HG03457 (cell line): Measurements from ENCODE around the gene BDNF.

Experiments
- ATAC-seq: cut with Tn5 transposase; IDR thresholded peaks from one replicate; pipeline ENCODE4 v1.9.1; 2021; ENCODE audit warnings: moderate number of reproducible peaks; ENCODE audit not compliant: unreplicated experiment

The BDNF gene

GRCh38 chr11:27605422-27605821 is 94.8 kb downstream of the BDNF start:
- no peak for ATAC-seq
